ENCODE measurements around the gene ST7L.

The ST7L gene

GRCh38 chr1:112544011-112544688, 74.8 kb downstream of the ST7L start:
- DNase-seq: peak; percentile 36

DNA sequence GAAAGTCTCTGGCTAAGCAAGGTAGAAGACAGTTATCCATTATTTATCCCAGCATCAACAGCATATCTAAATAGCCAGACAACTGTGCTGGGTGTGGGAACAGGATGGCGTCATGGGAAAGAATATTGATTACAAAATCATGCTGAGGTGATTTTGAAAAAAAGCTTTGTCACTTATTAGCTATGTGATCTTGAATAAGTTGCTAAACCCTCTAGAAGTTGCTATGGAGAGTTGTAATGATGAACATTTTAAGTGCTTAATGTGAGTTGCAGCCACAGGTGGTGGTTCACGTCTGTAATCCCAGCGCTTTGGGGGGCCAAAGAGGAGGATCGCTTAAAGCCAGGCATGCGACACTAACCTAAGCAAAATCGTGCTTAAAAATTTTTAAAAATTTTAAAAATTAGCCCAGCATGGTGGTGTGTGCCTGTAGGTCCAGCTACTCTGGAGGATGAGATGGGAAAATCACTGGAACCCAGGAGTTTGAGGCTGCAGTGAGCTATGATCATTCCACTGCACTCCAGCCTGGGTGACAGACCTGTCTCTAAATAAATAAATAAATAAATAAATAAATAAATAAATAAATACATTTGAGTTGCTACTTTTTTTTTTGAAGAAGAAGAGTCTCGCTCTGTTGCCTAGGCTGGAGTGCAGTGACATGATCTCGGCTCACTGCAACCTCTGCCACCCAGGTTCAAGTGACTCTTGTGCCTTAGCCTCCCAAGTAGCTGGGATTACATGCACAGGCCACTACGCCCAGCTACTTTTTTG, 76.6 kb downstream of the ST7L start:
- DNase-seq: no peak

- DNase-seq: no peak
Measured at GRCh38 chr1:112541299-112541698, 77.6 kb downstream of the ST7L start.

DNA sequence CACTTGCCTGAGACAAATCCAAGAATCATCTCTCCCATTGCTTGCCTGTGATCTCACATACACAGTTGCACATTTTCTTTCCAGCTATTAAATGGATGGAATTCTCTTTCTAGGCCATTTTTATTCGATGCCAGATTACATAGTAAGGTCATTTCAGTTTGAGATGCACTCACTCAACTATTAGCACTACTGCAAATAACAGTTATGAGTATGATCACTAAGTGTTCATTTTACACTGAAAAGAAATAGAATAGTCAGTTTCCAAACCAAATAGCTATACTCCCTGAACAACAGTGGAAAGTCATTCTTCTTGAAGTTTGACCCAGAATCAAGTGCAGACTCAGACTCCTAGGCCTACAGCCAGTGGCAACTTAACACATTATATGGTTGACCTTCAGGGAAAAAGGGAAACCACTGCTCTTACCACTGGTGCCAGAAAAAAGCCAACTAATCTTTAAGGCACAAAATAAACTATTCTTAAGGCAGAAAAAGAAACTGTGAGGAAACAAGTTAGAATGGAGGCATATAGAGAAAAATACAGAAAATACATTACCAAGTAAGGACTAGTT, 78.6 kb downstream of the ST7L start:
- no peak for DNase-seq

GRCh38 chr1:112538883-112539282, 80.1 kb downstream of the ST7L start:
- no peak for DNase-seq

- no peak for DNase-seq
Measured at GRCh38 chr1:112537456-112537855, 81.5 kb downstream of the ST7L start.

DNA sequence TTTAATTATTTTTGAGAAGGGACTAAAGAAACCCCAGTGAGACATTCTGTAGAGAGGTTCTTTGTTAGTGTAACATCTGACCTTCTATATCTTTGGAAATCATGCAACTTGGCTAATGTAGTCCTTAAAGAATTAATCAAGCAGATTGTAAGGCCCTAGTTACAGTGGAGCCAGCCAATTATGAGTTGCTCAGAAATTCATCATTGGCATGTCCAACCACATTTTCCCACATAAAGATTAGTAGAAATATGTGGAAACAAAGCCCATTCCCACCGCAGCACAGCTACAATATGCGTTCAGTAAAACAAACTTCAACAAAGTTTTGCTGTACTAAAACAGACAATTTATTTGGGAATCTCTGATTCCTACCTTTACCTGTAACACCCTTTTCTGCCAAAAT, 82.4 kb downstream of the ST7L start:
- no peak for DNase-seq

DNA sequence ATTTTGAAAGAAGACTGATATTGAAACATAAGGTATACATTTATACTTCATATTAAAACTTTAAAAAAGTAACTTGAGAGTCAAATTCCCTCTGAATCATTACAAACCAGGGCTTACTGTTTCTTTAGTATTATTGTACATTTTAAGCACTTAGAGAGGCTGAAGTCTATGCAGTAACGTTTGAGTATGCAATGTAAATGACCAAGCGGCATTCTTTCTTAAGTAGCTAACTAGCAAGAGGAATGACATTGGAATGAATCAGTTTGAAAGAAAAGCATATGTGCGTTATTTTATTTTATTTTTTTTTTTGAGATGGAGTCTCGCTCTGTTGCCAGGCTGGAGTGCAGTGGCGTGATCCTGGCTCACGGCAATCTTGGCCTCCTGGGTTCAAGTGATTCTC, 85.9 kb downstream of the ST7L start:
- no peak for DNase-seq

DNA sequence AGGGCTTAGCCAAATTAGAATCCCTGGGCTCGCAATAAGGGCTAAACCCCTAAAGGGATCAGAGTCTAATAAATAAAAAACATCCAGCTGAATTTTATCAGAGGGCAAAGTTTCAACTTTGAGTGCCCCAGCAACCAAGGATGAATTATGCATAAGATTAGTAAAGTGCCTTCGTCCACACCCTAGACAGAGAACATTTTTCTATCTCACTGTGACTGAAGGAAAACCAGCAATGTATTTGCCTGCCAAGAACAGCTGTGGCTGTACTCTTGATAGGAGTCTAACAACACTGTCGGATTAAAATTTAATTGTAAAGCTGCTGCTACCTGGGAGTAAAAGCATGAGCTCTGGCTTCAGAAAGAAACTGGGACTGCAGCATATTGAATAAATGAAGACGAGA, 86.9 kb downstream of the ST7L start:
- DNase-seq: no peak

- no peak for DNase-seq
Measured at GRCh38 chr1:112530832-112531231, 88.1 kb downstream of the ST7L start.

DNA sequence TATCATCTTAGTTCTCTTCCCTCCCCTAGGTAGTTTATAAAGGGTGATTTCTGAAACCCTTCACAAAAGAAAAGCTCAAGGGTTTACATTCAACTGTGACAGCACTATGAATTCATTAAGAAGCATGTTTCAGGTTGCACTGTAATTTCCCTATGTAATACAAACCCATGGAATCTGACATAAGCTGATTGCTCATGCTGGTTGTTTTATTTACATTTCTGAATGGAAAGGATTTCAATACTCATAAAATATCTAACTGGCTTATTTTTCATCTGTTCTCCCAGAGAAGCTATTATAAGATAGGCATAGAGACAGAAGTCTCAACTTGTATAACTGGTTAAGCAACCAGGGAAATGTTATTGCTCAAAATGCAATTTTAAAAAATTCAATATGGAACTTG, 89.6 kb downstream of the ST7L start:
- DNase-seq: no peak

GRCh38 chr1:112528076-112528475, 90.9 kb downstream of the ST7L start:
- no peak for DNase-seq

GRCh38 chr1:112527266-112528010, 91.5 kb downstream of the ST7L start:
- DNase-seq: no peak

DNA sequence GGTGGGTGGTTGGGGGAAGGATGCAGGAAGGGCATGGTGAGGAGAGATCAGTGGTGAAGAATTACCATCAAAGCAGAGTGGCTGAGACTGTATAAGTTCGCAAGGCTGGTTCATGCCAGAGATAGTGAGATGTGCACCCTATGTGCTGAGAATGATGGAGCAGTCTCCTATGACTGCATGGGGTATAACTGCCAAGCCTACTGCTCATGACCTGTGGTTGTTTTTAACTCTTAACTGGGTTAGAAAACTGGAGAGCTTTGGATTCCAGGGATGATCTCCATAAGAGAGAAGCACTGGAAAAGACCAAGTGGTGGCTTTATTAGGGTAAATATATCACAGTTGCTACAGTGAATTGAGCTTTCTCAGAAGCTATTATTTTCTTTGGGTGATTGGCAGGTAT, 94.0 kb downstream of the ST7L start:
- DNase-seq: no peak

DNA sequence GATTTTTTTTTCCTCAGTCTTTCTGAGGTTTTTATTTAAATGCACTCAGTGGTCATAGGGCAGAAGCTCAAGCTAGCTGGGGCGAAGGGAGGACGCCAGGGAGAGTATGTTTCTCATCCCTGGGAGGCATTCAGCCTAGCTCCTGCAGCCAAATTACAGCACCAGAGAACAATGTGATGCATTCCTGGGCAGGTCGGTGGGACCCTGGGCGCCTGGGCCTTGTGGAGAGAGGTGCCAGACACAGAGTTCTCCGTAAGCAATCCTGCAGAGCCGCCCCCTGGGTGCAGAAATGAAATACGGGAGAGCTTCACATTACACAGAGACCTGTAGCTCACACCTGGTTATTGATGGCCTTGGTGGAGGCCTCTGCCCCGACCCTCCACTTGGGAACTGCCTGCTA, 94.7 kb downstream of the ST7L start:
- no peak for DNase-seq

- no peak for DNase-seq
Measured at GRCh38 chr1:112522621-112523020, 96.3 kb downstream of the ST7L start.

DNA sequence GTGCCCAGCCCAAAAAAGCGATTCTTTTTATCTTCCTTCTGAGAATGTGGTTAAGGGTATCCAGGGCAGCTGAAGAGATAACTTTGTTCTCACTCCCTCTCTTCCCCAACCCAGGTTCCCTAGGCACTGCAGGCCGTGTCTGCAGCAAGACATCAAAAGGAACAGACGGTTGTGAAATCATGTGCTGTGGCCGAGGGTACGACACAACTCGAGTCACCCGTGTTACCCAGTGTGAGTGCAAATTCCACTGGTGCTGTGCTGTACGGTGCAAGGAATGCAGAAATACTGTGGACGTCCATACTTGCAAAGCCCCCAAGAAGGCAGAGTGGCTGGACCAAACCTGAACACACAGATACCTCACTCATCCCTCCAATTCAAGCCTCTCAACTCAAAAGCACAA, 98.8 kb downstream of the ST7L start:
- no peak for DNase-seq

GRCh38 chr1:112518186-112518585, 100.8 kb downstream of the ST7L start:
- DNase-seq: no peak

DNA sequence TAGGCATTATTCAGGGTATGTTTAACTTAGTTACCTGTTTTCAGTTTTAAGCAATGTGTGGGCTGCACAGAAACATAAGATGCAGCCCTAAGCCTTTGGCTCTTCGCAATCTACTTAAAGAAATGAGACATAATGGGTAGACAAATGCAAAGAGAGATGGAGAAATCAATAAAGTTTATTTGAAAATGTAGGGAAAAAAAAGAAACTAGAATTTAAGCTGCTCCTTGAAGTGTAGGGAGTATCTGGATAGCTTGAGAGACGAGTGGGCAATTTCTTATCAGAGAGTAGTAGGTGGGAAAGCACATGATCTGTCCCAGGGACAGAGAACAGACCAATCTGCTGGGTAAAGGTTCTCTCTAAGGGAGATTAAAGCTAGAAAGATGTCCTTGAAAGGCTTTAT, 101.3 kb downstream of the ST7L start:
- no peak for DNase-seq

GRCh38 chr1:112517231-112517630, 101.7 kb downstream of the ST7L start:
- DNase-seq: no peak

- no peak for DNase-seq
Measured at GRCh38 chr1:112516141-112516540, 102.8 kb downstream of the ST7L start.

DNA sequence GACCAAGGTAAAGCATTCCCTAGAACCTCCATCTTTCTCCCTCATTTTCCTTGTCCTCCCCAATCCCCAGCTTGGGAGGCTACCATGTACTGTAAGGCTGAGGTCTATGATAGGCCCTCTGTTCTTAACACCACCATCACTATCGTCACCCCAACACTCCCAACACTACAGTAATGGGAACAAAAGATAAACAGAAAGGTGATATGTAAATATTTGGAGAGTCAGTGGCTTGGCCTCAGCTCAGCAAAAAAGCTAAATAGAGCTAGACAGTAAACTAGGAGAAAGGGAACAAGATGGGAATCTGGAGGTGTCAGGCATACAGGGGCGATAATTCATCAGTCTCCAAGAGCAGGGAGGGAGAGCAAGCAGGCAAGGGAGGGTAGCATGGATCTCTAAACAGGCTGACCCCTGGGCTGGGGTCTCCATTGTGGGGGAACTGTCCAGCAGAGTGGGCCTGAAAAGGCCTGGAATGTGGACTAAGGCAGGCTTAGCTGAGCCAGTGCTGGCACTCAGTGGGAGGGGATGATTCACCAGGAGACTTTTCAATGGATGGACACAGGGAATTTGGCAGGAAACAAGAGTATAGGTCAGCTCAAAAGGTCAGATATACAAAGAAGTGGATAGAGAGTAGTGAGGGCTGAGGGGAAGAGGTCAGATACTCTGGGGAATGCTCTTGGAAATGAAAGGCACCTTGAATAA, 103.5 kb downstream of the ST7L start:
- DNase-seq: no peak

GRCh38 chr1:112514901-112515300, 104.0 kb downstream of the ST7L start:
- no peak for DNase-seq
